Activated naive CD4-positive, alpha-beta T cell treated with anti-CD3 and anti-CD28 coated beads, Interleukin-2, amount 50 U/mL, for 72 hours (primary cell): Measurements from ENCODE around the gene TLCD5. TPM values are rescaled to one million over a fixed set of nuclear protein-coding genes. Genes with fewer than 3 reads are reported as not detected.

Experiments used
- ATAC-seq, 2 donors: fragments of 150-1000 bp; cut with Tn5 transposase; 2 replicates each; pipeline ENCODE4 v1.10.0; 2021; ENCODE audit warnings: mild to moderate bottlenecking in 2 of 2, moderate library complexity in 2 of 2
- DNase-seq, 2 donors: peaks; one replicate each; pipeline ENCODE4 v3.0.0; 2021 to 2022; ENCODE audit warnings: low spot score in 2 of 2
- H3K27ac Mint-ChIP-seq, 2 donors: one replicate each; pipeline ENCODE4 v1.8.0; 2022; ENCODE audit warnings: mild to moderate bottlenecking in 2 of 2, mixed read lengths in 2 of 2
- H3K36me3 Mint-ChIP-seq, 2 donors: one replicate each; pipeline ENCODE4 v1.8.0; 2022; ENCODE audit warnings: mixed read lengths in 2 of 2
- H3K9me3 Mint-ChIP-seq, 2 donors: one replicate each; pipeline ENCODE4 v1.8.0; 2022; ENCODE audit warnings: mixed read lengths in 2 of 2
- total RNA-seq, 2 donors: library from RNA; stranded (reverse); gene quantifications; one replicate each; pipeline ENCODE4 v1.2.3, GENCODE V29; 2022

Gene TLCD5
- total RNA-seq, 2 donors from 2014 or later, result 1.2 TPM; not detected in 1

GRCh38 chr11:120303004-120303637, 22.0 kb upstream of the TLCD5 start:
- ATAC-seq, result peak; percentile 86 to 90

GRCh38 chr11:120304526-120304925, 20.6 kb upstream of the TLCD5 start:
- no peak for ATAC-seq

More at GRCh38 chr11:120303004-120303637, 22.0 kb upstream of the TLCD5 start:
- Mint-ChIP-seq H3K27ac (no peak overlapping the region), H3K36me3 (no peaks in the 10 kb centered on the region), H3K9me3 (no peaks in the 10 kb centered on the region)
- DNase-seq, result peak in 1 of 2 donors; percentile 73

GRCh38 chr11:120305286-120305685, 19.8 kb upstream of the TLCD5 start:
- Mint-ChIP-seq H3K36me3 (no peaks in the 10 kb centered on the region), H3K9me3 (no peaks in the 10 kb centered on the region), H3K27ac (no peak overlapping the region)
- no peak for DNase-seq
- no peak for ATAC-seq

More at GRCh38 chr11:120304526-120304925, 20.6 kb upstream of the TLCD5 start:
- no peaks in the 10 kb centered on the region for H3K9me3 Mint-ChIP-seq
- H3K27ac Mint-ChIP-seq, result no peak overlapping the region
- H3K36me3 Mint-ChIP-seq, result no peaks in the 10 kb centered on the region
- no peak for DNase-seq

- ATAC-seq (no peak), DNase-seq (no peak)
- Mint-ChIP-seq H3K27ac (no peak overlapping the region), H3K36me3 (no peaks in the 10 kb centered on the region), H3K9me3 (no peaks in the 10 kb centered on the region)
Measured at GRCh38 chr11:120306519-120307242, 18.4 kb upstream of the TLCD5 start.

GRCh38 chr11:120307476-120307875, 17.6 kb upstream of the TLCD5 start:
- Mint-ChIP-seq H3K36me3 (no peaks in the 10 kb centered on the region), H3K27ac (no peak overlapping the region), H3K9me3 (no peaks in the 10 kb centered on the region)
- ATAC-seq (no peak), DNase-seq (no peak)

GRCh38 chr11:120308081-120308480, 17.0 kb upstream of the TLCD5 start:
- no peaks in the 10 kb centered on the region for H3K36me3 Mint-ChIP-seq
- no peak overlapping the region for H3K27ac Mint-ChIP-seq
- DNase-seq (no peak), ATAC-seq (no peak)
- no peaks in the 10 kb centered on the region for H3K9me3 Mint-ChIP-seq

- Mint-ChIP-seq H3K9me3 (no peaks in the 10 kb centered on the region), H3K27ac (no peak overlapping the region), H3K36me3 (no peaks in the 10 kb centered on the region)
- no peak for DNase-seq
- no peak for ATAC-seq
Measured at GRCh38 chr11:120310870-120311269, 14.2 kb upstream of the TLCD5 start.

- no peak overlapping the region for H3K27ac Mint-ChIP-seq
- DNase-seq, result no peak
Measured at GRCh38 chr11:120314861-120315260, 10.2 kb upstream of the TLCD5 start.

GRCh38 chr11:120316880-120317688, 8.0 kb upstream of the TLCD5 start:
- Mint-ChIP-seq H3K9me3 (no peaks in the 10 kb centered on the region), H3K36me3 (no peaks in the 10 kb centered on the region), H3K27ac (no peak overlapping the region)
- ATAC-seq, result no peak
- DNase-seq, result no peak

More at GRCh38 chr11:120314861-120315260, 10.2 kb upstream of the TLCD5 start:
- no peak for ATAC-seq
- no peaks in the 10 kb centered on the region for H3K9me3 Mint-ChIP-seq
- no peaks in the 10 kb centered on the region for H3K36me3 Mint-ChIP-seq

- ATAC-seq (no peak), DNase-seq (no peak)
- Mint-ChIP-seq H3K9me3 (no peaks in the 10 kb centered on the region), H3K27ac (no peak overlapping the region), H3K36me3 (no peaks in the 10 kb centered on the region)
Measured at GRCh38 chr11:120317689-120318480, 7.2 kb upstream of the TLCD5 start.

GRCh38 chr11:120318906-120319305, 6.2 kb upstream of the TLCD5 start:
- H3K27ac Mint-ChIP-seq, result no peak overlapping the region
- no peak for ATAC-seq
- H3K9me3 Mint-ChIP-seq, result no peaks in the 10 kb centered on the region
- H3K36me3 Mint-ChIP-seq, result no peaks in the 10 kb centered on the region
- no peak for DNase-seq

GRCh38 chr11:120326228-120326627, 1.1 kb downstream of the TLCD5 start:
- no peaks in the 10 kb centered on the region for H3K36me3 Mint-ChIP-seq
- ATAC-seq (no peak), DNase-seq (no peak)
- H3K9me3 Mint-ChIP-seq, result no peaks in the 10 kb centered on the region
- no peak overlapping the region for H3K27ac Mint-ChIP-seq

- no peak for ATAC-seq
- Mint-ChIP-seq H3K9me3 (no peaks in the 10 kb centered on the region), H3K27ac (no peak overlapping the region), H3K36me3 (no peaks in the 10 kb centered on the region)
- no peak for DNase-seq
Measured at GRCh38 chr11:120326845-120327281, 1.8 kb downstream of the TLCD5 start.

- ATAC-seq (no peak), DNase-seq (no peak)
- H3K27ac Mint-ChIP-seq, result no peak overlapping the region
- no peaks in the 10 kb centered on the region for H3K36me3 Mint-ChIP-seq
- no peaks in the 10 kb centered on the region for H3K9me3 Mint-ChIP-seq
Measured at GRCh38 chr11:120327311-120327710, 2.2 kb downstream of the TLCD5 start.

GRCh38 chr11:120329556-120329955, 4.5 kb downstream of the TLCD5 start:
- no peaks in the 10 kb centered on the region for H3K9me3 Mint-ChIP-seq
- DNase-seq (no peak), ATAC-seq (no peak)
- no peaks in the 10 kb centered on the region for H3K36me3 Mint-ChIP-seq
- no peak overlapping the region for H3K27ac Mint-ChIP-seq

GRCh38 chr11:120330045-120330444, 4.9 kb downstream of the TLCD5 start:
- ATAC-seq (no peak), DNase-seq (no peak)
- Mint-ChIP-seq H3K27ac (no peak overlapping the region), H3K9me3 (no peaks in the 10 kb centered on the region), H3K36me3 (no peaks in the 10 kb centered on the region)
